GM21526 (cell line): ENCODE measurements around the gene SCRT2.

Experiments
- ATAC-seq: cut with Tn5 transposase; IDR thresholded peaks from one replicate; pipeline ENCODE4 v1.9.1; 2021; ENCODE audit warnings: moderate library complexity; ENCODE audit not compliant: unreplicated experiment, low FRiP score

SCRT2 gene

DNA sequence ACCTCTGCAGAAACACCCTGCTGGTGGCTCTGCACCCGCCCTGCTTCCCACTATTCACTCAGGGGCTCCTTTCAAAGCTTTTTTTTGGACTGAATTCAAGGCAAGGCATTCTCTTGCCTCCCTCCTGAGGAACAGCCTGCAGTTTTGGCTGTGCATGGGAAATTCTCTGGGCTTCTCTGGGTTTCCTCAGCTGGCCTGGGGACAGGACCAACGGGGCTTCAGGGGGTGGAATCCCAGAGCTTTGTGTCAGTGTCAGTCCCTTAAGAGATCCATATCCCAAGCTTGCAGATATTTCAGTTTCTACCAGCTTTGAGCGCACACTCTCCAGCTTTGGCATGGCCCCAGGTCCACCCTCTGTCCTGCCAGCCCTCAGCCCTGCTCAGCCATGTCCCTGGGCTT lies 2.0 kb downstream of the SCRT2 start:
- no peak for ATAC-seq

DNA sequence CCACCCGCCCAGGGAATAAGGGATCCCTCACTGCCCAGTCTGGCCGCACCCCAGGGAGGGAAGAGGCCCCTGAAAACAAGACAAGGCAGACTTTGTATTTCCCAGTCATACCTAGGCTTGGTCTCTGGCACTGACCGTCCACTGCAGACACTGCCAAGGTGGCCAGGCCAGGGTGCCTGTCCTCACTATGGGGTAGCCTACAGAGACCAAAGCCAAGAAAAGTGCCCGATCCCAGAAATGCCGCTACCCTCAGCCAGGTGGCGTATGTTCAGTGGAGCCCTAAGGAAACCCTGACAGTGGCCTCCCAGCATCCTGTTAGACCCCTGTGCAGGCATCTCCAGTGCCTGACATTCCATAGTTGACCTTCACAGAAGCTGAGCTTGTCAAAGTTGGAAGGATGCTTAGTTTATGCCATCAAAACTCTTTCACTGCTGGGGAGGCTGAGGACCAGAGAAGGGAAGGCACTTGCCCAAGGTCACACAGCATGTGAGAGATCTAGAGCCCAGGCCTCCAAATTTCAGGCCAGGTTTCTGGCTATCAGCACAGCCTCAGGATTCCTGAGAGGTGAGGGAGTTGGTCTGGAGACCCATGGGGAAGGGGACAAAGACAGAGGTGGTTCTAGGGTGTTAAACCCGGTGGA lies 2.5 kb downstream of the SCRT2 start:
- no peak for ATAC-seq

DNA sequence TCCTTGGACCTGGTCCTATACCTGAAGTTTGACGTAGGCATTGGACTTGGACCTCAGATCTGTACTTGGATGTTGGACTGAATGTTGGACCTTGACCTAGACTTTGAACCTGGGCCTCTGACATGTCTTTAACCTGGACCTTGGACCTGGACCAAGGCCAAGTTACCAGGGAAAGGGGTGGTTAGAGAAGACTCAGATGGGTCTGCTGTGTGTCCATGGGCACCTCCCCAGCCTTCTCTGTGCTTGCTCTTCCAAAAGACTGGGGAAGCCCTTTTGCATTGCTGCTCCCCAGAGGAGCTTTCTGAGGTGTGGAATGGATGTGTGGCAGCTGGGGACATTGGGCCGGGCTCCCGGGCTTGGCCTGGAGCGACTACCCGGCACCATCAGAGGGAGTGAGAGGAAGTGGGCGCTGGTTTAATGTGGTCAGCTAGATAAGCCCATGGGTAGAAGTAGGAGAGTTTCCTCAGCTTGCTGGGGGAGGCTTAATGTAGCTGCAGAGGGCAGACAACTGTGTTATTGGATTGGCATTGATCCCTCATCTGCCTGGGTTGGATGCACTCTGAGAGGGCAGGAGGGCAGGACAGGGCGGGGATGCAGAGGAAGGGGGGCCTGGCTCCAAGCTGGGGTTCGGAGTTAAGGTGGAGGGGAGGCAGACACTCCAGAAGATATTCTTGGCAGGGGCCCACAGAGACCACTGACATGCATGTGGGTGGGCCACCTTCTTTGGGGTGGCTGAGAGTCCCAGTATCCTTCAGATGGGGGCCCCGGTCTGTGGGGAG lies 4.2 kb downstream of the SCRT2 start:
- no peak for ATAC-seq

DNA sequence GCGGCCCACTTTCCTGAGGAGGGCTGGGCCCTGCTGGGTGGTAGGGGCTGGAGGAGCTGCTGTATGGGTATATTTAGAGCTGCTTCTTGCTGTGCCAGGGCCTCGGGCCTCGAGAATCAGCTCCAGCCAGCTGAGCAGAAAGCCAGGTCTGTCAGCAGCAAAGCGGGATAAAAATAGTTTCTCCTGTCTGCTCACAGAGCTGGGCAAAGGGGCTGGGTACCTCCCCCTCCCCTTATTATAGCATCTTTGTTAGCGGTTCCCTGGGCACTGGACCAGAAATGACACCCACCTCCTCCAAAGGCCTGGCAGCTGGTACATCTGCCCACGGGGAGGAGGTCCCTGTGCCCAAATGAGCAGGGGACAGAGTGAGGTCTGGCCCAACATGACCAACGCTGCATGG lies 6.0 kb downstream of the SCRT2 start:
- ATAC-seq, result no peak

DNA sequence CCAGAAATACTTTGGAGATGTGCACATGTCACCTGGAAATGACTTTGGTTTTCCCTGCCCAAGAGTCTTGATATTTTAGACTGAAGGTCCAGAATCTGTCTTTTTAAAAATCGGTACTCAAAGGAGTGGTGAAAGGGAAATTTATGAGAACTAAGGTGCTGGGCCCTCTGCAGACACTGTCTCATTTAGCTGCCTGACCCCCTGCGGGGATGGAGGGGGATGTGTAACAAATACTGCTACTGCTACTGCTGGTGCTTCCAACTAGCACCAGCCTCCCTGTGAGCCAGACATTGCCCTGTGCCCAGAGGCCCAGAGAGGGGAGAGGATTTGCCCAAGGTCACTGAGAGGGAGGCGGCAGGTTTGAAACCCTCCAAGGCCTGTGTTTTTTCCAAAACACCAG lies 7.0 kb downstream of the SCRT2 start:
- no peak for ATAC-seq

DNA sequence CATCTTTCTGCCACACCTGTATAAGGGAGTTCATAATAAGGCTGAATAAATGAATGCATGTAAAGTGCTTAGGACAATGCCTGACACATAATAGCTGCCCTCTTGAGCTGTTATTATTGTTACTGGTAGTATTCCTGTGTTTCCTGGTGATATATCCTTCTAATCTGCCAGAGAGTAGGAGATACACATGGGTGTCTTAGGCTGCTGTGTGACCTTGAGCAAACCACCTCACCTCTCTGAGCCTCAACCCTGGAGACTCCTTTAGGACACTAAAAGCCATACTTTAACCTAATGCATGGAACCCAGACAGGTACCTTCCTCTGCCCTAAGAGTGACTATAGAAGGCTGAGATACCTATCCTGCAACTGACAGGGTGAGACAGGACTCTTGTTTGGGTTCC lies 7.6 kb downstream of the SCRT2 start:
- ATAC-seq, result no peak

DNA sequence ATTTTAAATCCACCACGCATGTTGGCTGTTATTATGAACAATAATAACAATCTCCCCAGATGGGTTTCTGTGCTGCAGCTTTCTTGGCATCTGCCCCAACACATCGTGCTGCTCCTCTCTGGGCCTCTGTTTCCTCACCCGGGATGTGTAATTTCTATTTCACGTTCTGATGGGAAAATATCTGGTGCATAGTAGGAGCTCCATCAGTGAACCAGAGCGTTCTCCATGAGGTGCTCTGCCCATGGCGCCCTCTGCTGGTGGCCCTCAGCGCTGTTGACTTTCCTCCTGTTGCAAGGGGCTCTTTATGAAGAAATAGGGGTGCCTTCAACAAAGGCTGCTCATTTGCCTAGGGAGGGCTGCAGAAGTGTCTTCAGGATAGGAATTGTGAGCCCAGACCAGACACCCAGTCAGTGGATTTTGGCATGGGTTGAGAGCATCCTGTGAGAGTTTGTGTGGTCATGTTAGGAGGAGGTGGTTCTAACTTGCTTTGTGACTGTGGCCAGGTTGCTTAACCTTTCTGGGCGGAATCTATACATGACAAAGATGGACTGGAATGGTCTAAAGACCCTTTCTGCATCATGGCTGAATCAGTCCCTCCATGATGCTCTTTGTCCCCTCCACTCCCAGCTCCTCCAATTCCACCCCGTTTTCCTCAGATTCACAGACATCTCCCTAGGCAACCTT lies 8.1 kb downstream of the SCRT2 start:
- ATAC-seq, result no peak

DNA sequence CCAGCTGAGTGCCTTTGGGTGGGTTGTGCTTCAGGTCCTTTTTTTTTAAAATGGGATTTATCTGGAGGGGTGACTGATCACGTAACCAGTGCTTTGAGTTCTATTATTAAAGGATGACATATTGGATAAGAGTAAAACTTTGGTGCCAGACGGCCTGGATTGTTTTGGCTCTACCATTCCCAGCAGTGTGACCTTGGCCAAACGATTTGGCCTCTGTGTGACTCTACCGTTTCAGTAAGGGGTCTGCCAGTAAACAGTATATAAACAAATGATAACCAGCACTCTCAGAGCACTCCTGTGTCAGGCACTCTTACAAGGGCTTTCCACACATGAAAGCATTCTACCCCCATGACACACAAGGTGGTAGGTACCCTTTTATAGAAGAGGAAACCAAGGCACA lies 8.7 kb downstream of the SCRT2 start:
- no peak for ATAC-seq

DNA sequence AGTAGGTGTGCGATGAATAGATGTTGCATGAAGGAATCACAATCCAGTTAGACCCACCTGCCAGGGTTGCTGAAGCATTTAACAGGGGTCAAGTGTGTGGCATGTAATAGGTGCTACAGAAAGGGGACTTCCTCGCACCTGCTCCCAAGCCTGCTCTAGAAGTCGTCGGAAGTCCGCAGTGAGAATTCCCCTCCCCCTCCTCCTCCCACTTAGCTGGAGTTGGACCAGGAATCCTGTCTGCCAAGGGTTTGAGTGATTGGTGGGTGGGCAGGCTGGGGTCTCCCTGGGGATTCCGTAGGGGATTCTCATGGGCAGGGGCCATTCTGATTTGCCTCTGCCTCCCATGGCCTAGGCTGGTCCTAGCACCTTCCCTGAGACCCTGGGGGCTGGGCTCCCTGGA lies 10.3 kb downstream of the SCRT2 start:
- ATAC-seq, result no peak

DNA sequence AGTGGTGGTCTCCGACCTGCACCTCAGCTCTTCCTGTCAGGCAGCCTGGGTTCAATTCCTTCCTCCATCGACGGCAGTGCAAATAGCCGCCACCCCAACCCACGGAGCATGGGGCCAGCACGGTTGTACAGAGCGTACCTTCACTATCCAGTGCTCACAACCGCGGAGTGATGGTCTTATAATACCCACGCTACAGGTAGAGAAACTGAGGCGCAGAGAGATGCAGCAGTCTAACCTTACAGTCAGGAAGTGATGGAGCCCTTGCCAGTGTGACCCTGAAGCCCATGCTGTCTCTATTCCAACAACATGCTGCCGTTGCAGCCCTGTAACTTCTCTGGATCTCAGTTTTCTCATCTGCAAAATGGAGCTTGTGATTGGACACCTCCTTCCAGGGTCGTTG lies 11.0 kb downstream of the SCRT2 start:
- ATAC-seq, result no peak

DNA sequence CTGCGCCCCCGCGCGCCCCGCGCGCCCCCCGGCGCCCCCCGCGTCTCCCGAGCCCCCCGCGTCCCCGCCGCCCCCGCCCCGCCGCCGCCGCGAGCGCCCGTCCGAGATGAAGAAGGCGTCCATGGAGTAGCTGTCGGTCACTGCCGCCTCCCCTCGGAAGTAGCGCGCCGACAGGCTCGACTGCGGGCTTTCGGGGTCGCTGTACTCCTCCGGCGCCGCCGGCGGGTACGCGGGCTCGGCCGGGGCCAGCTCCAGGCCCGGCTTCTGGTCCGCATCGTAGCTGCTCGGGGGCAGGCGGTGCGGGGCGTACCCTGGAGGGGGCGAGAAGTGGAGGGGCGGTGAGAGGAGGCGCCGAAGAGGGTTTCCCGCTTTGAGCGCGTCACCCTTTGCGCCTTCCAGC lies 11.5 kb downstream of the SCRT2 start:
- ATAC-seq, result no peak

DNA sequence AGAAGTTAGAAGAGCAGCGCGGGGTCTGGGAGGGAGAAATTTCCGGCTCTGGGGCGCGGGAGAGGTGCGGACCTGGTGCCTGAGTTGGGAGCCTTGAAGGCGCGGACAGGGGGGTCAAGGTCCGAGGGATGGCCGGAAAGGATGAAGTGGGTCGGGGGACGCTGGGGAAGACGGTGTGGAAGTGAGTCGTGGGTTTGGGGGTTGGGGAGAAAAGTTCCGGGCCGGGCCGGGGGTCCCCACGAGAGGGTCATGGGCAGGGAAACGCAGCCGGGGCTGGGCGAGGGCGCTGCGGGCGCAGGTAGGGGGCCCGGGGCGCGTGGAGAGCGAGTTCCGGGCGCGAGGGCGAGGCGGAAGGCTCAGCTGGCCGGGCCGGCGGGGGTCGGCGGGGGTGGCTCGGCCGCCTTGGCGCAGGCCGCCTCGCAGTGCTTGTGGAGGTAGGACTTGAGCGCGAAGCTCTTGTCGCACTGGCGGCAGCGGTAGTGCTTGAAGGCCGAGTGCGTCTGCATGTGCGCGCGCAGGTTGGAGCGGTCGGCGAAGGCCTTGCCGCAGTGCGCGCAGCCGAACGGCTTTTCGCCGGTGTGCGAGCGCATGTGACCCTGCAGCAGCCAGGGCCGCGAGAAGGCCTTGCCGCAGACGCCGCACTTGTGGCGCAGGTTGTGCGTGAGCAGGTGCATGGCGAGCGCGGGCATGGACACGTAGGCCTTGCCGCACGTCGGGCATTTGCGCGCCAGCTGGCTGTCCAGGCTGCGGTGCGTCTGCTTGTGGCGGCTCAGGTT lies 12.1 kb downstream of the SCRT2 start:
- ATAC-seq, result no peak

DNA sequence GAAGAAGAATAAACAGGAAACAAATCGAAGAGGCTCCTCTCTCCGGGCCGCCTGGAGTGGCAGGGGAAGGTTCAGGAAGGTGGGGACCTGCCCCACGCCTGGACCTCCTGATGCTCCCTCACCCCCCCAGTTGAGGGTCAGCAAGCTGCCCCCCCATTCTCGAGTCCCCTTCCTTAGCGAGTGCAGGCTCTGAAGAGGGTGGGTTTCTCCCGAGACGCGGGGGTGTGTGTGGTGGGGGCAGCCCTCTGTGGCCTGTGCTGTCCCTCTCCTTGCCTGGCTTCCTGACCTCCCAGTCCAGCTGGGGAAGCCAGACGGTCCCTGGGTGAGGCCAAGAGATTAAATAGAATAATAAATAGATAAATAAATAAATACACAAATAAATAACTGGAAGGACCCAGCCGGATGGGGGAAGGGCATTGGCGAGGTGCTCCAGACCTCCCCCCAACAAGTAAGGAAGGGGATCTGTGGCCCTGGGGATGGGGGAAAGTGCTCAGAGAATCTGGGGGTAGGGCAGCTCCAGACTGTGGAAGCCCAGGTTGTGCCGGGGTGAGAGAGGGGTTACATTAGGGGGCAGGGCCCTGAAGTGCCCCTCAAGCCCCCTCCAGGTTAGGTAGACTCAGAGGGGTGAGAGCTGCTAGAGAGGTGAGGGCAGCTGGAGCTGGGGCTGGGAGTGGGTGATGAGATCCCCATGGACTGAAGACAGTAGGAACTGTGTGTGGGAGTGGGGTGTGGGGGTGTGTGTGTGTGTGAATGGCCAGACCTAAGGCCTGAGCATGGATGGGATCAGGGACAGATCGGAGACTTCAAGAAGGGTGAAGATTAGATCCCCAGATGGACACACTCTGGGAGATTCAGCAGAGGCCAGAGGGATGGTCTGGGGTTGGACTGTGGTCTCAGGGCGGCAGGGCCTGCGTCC lies 13.1 kb downstream of the SCRT2 start:
- ATAC-seq, result no peak

DNA sequence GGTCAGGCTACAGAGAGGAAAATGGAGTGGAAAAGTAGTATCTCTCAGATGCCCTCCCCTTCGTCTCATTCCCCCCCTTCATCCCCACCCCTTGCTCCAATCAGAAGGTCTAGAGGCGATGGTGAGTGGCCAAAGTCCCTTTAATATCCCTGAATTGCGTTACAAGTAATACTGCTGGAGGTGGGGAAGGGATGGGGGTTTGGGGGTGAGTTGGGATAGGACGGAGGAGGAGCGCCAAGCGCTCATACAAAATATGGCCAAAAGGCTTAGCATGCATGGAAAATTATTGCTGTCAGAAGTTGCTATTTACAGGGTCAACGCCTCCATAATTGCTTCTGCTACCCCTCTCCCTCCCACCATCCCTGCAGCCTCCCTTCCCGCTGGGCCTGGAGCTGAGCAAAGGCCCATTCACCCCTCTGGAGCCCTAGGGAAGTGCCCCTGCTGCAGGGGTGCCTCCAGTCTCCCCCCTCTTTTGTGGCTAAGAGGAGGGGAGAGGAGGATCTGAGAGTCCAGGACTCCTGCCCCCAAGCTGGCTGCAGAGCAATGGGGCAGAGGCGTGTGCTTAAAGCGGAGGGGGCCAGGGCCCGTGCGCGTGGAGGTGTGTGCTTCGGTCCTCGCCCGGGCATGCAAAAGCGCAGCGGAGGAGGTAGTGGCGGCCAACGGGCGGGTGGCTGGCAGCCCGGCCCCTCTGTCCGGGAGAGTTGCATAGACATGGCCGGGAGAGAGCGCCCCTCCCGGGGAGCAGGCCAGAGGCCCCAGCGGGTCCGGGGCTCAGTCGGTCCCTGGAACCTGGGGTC lies 13.9 kb downstream of the SCRT2 start:
- no peak for ATAC-seq

DNA sequence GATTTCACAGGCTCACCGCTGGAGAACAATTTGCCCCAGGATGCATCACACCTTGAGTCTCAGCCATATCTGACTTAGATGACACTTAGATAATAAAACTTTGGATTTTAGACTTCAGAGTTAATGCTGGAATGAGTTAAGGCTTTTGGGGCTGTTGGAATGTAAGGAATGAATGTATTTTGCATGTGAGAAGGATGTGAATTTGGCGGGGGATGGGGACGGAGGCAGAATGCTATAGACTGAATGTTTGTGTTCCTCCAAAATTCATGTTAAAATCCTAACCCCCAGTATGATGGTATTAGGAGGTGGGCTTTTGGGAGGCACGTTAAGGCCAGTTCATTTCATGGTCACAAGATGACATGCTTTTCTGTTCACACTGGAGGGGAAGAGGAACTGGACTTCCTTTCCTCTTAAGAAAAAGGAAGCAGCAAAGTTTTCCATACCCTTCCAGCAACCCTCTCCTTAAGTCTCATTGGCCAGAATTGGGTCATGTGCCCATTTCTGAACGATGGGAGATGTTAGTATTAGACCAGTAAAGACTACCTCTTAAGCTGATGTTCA lies 16.8 kb downstream of the SCRT2 start:
- no peak for ATAC-seq

DNA sequence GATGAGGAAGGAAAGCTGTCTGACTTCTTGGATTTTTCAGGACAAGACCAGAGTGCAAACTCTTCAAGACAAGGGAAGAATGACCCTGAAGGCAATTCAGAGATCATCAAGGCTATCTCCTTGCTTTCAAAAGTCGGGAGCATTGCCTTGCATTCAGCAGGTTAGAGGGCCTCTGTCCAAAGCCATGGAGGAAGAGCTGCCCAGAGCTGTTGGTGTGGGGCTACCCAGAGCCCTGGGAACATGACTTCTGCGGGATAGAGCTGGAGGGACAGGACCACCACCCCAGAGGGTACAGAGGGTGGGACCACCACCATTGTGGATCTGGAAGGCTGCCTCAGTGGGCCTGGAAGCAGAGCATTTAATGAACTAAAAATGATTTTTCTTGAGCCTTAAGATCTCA lies 17.4 kb downstream of the SCRT2 start:
- no peak for ATAC-seq

DNA sequence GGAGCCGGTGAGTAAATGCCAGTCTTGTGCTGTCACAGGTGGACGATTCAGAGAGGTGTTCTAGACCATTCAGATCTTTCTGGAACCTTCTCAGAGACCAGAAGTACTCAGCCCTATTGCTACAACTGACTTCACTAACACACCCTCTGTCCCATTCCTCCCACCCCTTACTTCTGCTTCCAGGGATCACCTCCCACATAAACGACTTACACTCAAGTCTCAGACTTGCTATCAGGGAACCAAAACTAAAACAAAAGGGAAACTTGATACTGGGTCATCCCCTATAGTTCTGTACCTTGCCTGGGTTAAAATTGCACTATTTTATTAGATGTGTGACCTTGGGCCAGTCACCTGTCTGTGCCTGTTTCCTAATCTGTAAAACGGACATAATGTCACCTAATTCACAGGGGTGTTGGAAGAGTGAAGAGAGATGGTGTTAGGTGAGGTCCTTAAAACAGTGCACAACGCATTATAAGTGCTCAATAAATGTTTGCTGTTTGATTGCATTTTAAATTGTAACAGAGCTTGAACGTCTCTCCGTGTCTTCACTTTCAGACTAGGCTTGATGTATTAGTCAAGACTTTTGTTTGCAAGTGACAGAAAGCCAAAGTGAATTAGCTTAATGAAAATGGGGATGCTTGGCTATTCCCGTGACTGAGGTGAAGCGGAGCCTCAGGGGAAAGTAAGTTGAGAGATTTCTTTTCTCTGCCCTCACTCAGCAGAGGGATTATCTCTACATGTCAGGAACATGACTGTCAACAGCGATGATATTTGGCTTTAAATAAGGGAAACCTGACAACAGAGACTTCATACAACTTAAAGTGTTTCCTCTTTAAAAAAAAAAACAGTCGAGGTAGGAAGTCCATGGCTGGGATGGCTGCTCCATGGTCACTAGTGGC lies 19.6 kb downstream of the SCRT2 start:
- no peak for ATAC-seq

DNA sequence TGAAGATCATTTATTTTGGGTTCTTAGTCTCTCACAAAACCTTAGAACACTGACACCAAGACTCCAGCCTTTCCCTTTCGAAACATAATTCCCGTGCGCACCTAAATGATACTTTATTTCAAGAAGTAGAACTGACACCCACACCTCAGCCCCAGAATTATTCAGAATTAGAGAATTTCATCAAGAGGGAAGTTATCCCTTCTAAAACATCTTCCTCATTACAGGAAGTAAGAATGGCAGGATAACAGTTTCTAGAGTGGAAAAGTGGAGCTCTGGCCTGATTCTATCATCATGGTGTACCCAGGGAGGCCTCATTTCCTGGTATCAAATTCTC lies 21.2 kb downstream of the SCRT2 start:
- ATAC-seq, result no peak
